HS-27A (cell line): Measurements from ENCODE around the gene FOLR1.

Experiments
- DNase-seq: peaks from one replicate; pipeline ENCODE4 v3.0.0-alpha.2; 2012; ENCODE audit warnings: low read depth, missing footprints

The FOLR1 gene

GRCh38 chr11:72235351-72236057, 43.6 kb downstream of the FOLR1 start:
- DNase-seq: no peak

GRCh38 chr11:72236083-72236697, 44.2 kb downstream of the FOLR1 start:
- no peak for DNase-seq

DNA sequence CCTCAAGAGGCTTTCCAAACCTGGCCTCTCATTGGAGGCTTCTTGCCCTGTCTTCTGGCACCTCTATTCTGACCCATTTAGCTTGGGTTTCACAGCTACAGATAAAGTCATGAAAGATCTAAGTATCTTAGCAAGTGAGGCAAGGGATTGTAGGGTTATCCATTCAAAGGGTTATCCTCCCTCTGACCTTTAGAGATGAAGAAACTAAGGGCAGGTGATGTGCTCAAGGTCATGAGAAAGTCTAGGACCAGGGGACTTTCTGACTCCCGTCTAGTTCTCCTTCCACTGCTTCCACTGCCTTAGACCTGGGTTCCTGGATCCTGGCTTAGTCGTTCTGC, 44.8 kb downstream of the FOLR1 start:
- DNase-seq: no peak

DNA sequence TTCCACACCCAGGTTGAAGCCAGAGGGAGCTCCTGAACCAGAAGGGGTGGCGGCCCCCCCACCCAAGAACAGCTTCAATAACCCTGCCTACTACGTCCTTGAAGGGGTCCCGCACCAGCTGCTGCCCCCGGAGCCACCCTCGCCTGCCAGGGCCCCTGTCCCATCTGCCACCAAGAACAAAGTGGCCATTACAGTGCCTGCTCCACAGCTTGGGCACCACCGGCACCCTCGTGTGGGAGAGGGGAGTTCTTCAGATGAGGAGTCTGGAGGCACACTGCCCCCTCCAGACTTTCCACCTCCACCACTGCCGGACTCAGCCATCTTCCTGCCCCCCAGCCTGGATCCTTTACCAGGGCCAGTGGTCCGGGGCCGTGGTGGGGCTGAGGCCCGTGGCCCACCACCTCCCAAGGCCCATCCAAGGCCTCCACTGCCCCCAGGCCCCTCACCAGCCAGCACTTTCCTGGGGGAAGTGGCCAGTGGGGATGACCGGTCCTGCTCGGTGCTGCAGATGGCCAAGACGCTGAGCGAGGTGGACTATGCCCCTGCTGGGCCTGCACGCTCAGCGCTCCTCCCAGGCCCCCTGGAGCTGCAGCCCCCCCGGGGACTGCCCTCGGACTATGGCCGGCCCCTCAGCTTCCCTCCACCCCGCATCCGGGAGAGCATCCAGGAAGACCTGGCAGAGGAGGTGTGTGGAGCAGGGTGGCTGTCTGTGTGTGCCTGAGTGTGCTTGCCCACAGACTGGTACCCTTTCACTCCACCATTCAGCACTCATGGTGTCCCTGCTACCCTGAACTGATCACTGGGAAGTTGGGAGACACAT, 45.4 kb downstream of the FOLR1 start:
- no peak for DNase-seq

DNA sequence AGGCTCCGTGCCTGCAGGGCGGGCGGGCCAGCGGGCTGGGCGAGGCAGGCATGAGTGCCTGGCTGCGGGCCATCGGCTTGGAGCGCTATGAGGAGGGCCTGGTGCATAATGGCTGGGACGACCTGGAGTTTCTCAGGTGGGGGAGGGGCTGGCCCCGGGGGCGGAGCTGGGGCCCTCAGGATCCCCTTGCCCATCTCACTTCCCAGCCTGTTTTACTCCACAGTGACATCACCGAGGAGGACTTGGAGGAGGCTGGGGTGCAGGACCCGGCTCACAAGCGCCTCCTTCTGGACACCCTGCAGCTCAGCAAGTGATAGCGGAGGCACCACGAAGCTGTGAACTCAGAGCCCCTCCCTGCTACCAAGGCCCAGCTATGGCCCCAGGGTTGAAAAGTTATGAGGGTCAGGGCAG, 46.1 kb downstream of the FOLR1 start:
- no peak for DNase-seq

GRCh38 chr11:72238492-72239312, 46.8 kb downstream of the FOLR1 start:
- no peak for DNase-seq

- DNase-seq: no peak
Measured at GRCh38 chr11:72239313-72239848, 47.4 kb downstream of the FOLR1 start.

GRCh38 chr11:72239849-72240460, 48.0 kb downstream of the FOLR1 start:
- DNase-seq: no peak

DNA sequence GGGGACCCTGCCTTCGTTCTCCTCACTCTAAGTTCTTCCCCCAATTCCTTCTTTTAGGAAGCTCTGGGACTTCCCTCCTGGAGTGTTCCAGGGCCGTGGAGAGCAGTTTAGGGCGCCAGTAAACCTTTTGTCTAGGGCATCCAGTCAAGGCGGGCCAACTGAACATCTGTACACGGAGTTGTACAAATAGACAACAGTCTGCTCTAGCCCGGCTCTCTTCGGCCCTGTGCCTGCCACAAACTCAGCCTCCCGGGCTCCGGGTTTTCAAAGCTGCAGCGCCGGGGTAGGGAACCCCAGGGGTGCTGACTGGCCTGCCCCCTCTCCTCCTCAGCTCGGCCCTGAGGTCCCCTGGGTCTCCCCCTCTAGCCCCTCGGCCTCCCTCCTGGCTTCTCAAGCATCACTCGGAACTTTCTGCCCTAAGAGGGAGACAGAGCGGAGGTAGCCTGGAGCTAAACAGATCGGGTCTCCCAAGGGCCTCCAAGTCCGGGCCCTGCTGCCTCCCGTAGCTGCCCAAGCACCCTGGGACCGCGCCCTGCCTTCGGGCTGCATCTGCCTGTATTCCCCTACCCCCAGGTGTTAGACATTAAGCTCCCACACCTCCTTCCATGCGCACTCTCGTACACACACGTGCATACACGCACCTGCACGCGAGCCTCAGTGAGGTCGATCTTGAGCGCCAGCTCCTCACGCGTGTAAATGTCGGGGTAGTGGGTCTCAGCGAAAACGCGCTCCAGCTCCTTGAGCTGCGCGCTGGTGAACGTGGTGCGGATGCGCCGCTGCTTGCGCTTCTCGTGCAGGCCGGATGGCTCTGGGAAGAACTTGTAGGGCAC, 48.7 kb downstream of the FOLR1 start:
- no peak for DNase-seq

DNA sequence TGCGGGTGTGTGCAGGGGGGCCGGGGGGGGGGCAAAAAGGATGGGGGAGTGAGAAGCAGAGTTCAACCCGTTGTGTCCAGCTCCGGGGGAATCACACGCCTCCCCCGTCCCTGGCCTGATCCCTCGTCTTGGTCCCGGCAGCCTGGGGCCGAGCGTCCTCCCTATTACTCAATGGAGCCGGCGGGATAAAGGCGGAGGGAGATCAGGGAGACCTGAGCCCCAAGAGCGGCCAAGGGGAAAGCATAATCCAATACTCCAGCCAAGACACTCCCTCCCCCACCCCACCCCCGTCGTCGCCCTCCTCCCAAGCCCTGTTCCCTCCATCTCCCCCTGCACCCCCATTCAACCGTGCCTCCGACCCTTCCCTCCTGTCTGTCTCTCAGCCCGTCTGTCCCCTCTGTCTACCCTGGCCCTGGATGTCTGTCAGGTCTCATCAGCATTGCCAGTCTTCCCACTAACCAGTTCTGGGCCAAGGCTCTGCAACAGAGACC, 49.4 kb downstream of the FOLR1 start:
- no peak for DNase-seq

DNA sequence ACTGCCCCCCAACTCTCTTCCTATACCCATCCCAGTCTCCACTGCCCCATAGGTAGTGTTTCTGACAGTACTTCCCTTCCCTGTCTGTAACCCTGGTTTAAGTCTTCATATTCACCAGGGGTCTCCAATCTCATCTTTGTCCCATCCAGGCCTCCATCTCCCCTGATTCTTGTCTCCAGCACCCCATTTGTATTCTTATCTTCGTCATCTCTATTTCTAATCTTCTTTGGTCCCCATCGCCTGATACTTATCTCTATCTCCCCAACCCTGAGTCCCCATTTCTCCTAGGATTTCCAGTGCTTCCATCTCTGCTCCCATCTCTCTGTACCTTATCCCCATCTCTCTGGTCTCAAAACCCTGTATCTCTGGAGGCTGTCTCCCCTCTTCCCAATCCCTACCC, 50.2 kb downstream of the FOLR1 start:
- DNase-seq: no peak

DNA sequence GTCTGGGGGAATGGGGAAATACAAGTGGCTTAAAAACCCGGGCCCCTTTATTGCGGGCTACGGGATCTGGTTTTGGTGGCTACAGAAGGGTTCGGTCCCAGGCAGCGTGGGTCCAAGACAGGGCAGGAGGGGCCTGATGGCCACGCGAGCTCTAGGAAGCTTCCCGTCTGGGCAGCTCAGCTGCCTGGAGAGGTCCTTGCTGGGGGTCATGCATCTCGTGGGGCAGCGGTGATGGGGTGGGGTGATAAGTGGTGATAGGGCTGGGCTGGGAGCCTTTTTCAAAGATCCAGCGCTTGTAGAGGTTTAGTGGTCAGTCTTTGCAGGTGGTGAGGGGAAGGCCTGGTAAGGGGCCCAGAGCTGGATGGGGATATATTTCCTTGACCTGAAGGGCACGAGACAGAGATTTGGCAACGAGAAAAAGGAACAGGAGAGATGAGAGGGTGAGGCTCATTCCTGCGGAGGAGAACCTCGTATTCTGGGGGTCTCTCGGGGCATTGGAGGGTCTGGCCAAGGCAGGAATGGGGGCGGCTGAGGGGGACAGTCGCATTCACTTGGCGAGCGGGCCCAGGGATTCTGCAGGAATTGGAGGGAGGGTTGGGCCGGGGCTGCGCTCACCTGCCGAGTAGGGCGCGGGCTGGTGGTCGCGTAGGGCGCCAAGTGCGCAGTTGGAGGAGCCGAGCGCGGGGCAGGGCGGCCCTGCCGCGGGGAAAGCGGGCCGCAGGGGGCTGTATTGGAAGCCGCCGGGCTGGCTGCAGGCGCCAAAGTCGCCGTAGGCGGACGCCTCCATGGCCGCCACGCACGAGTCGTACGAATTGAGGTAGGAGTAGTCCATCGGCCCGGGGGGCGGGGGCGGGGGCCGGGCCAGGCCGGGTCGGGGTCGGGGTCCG, 51.5 kb downstream of the FOLR1 start:
- DNase-seq: no peak

GRCh38 chr11:72244060-72244360, 52.1 kb downstream of the FOLR1 start, which contains the start of gene PHOX2A:
Gene PHOX2A (minus strand): TSS chr11:72244176. CDS start chr11:72244004, 172 bp downstream.
- no peak for DNase-seq

DNA sequence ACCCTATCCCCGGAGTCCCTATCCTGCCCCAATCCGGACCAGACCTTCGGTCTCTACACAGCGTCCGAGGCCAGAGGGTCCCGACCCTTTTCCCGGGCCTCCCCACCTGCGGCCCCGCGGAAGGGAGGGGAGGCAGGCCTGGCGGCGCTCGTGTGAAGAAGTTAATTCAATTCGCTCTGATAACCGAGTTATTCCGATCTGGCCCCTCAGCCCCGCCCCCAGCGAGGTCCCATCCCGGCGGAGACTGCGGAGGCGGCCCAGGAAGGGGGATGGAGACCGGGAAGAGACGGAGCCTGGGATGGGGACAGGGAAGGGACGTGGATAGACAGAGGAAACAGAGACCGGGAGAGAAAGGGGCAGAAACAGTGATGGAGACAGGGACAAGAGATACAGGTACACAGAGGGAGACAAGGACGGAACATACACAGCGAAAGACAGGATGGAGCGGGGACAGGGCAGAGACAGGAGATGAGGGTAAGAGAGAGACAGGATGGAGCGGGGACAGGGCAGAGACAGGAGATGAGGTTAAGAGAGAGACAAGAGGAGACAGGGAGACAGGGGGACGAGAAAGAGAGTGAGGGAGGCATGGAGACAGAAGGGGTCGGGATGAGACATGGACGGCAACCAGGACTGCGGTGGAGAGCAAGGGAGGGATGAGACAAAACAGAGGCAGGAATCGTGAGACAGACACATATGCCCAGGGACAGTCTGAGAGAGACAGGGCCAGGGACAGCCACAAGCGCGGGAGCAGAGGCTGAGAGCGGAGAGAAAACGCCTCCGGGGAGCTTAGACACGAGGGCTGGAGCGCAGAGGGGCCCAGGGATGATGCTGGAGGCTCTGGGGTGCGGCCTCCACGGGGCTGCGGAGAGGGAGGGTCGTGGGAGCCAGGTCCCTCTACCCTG, 52.7 kb downstream of the FOLR1 start:
- DNase-seq: no peak

GRCh38 chr11:72245263-72245816, 53.4 kb downstream of the FOLR1 start:
- no peak for DNase-seq
